ENCODE data around the gene COMP.
"Not testable (repeated sequence)": the region's sequence is repeated elsewhere in the genome, so short reads cannot be mapped to it uniquely, and the experiment has no call there.

The COMP gene

DNA sequence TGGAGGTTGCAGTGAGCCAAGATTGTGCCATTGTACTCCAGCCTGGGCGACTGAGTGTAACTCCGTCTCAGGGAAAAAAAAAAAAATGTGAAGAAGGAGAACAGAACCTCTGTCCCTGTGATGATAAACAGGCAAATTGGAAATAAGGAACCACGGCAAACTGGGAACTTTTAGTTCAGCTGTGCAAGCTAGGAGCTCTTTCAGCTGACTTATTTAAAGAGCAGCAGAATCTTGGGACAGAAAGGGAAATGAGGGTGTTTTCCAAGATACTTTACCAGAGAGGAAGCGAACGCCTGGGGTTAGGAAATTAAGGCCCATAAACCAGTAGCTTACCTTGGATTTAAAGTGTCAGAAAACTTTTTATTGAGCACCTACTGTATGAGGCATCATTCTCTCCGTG, 37.7 kb upstream of the COMP start:
- Histone ChIP-seq H3K9ac (ENCODE audit: low read length) (no peak overlapping the region), H3K27me3 (replicated peaks; ENCODE audit: control insufficient read depth, insufficient read depth, low read length) (no peaks in the 10 kb centered on the region), H3K4me1 (ENCODE audit: control insufficient read depth, insufficient read depth, low read length) (peaks cover 6% of the 10 kb centered on the region), H3K4me3 (ENCODE audit: low read length) (no peak overlapping the region), H3K9me3 (ENCODE audit: control insufficient read depth, low read length) (peaks cover 13% of the 10 kb centered on the region), H3K36me3 (ENCODE audit: control insufficient read depth, insufficient read depth, low read length, severe bottlenecking) (no peaks in the 10 kb centered on the region)
- no peak for DNase-seq (ENCODE audit: low read depth)

DNA sequence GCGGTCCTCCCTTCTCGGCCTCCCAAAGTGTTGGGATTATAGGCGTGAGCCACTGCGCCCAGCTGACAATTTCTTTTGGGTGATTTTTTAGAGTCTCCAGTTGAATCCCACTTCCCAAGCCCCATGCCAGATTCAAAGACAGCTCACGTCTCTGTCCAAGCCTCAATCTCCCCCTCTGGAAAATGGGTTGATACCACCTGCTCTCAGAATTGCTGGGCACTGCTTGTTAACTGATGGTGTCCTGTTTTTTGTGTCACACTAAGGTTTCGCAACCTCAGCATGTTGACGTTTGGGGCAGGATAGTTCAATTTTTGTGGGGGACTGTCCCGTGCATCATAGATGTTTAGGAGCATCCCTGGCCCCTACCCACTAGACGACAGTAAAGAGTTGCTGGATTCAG, 26.5 kb upstream of the COMP start:
- no peaks in the 10 kb centered on the region for H3K9me3 ChIP-seq (ENCODE audit: control insufficient read depth, low read length)
- H3K27me3 ChIP-seq (replicated peaks; ENCODE audit: control insufficient read depth, insufficient read depth, low read length): no peaks in the 10 kb centered on the region
- peaks cover 17% of the 10 kb centered on the region for H3K4me1 ChIP-seq (ENCODE audit: control insufficient read depth, insufficient read depth, low read length)
- H3K36me3 ChIP-seq (ENCODE audit: control insufficient read depth, insufficient read depth, low read length, severe bottlenecking): no peaks in the 10 kb centered on the region
- DNase-seq (ENCODE audit: low read depth): no peak
- no peak overlapping the region for H3K9ac ChIP-seq (ENCODE audit: low read length)
- H3K4me3 ChIP-seq (ENCODE audit: low read length): no peak overlapping the region

- not testable (repeated sequence) for H3K36me3 ChIP-seq (ENCODE audit: control insufficient read depth, insufficient read depth, low read length, severe bottlenecking); DNase-seq (ENCODE audit: low read depth)
- H3K4me1 ChIP-seq (ENCODE audit: control insufficient read depth, insufficient read depth, low read length): peaks cover 17% of the 10 kb centered on the region
Measured at GRCh38 chr19:18816645-18817044, 25.5 kb upstream of the COMP start.

DNA sequence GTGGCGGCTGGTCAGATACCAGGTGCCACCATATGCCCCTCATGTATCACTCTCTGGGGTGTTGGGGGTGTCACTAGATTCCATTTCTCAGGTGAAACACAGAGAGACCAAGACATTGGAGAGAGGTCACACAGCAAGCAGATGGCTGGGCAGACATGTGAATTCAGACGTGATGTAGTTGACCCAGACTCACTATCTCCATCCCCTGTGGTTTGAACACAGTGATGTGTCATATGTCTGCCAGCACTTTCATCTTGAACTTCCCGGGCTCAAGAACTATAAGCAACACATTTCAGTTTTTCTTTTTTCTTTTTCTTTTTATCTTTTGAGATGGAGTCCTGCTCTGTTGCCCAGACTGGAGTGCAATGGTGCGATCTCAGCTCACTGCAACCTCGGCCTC, 24.6 kb upstream of the COMP start:
- Histone ChIP-seq H3K9ac (ENCODE audit: low read length) (no peak overlapping the region), H3K27me3 (replicated peaks; ENCODE audit: control insufficient read depth, insufficient read depth, low read length) (no peaks in the 10 kb centered on the region), H3K36me3 (ENCODE audit: control insufficient read depth, insufficient read depth, low read length, severe bottlenecking) (no peaks in the 10 kb centered on the region), H3K9me3 (ENCODE audit: control insufficient read depth, low read length) (no peaks in the 10 kb centered on the region), H3K4me1 (ENCODE audit: control insufficient read depth, insufficient read depth, low read length) (peaks cover 17% of the 10 kb centered on the region), H3K4me3 (ENCODE audit: low read length) (no peak overlapping the region)
- DNase-seq (ENCODE audit: low read depth): no peak

More at GRCh38 chr19:18816645-18817044, 25.5 kb upstream of the COMP start:
- H3K27me3 ChIP-seq (replicated peaks; ENCODE audit: control insufficient read depth, insufficient read depth, low read length); H3K9ac ChIP-seq (ENCODE audit: low read length); H3K4me3 ChIP-seq (ENCODE audit: low read length); H3K9me3 ChIP-seq (ENCODE audit: control insufficient read depth, low read length): not testable (repeated sequence)

GRCh38 chr19:18814063-18814462, 23.0 kb upstream of the COMP start:
- Histone ChIP-seq H3K9me3 (ENCODE audit: control insufficient read depth, low read length) (no peaks in the 10 kb centered on the region), H3K4me3 (ENCODE audit: low read length) (peak overlapping the region; percentile 12), H3K4me1 (ENCODE audit: control insufficient read depth, insufficient read depth, low read length) (peaks cover 26% of the 10 kb centered on the region), H3K27me3 (replicated peaks; ENCODE audit: control insufficient read depth, insufficient read depth, low read length) (no peaks in the 10 kb centered on the region), H3K36me3 (ENCODE audit: control insufficient read depth, insufficient read depth, low read length, severe bottlenecking) (no peaks in the 10 kb centered on the region), H3K9ac (ENCODE audit: low read length) (peak overlapping the region; percentile 54)
- DNase-seq (ENCODE audit: low read depth): peak; percentile 64

GRCh38 chr19:18811638-18812037, 20.5 kb upstream of the COMP start:
- not testable (repeated sequence) for DNase-seq (ENCODE audit: low read depth); H3K9ac ChIP-seq (ENCODE audit: low read length); H3K36me3 ChIP-seq (ENCODE audit: control insufficient read depth, insufficient read depth, low read length, severe bottlenecking); H3K9me3 ChIP-seq (ENCODE audit: control insufficient read depth, low read length); H3K27me3 ChIP-seq (replicated peaks; ENCODE audit: control insufficient read depth, insufficient read depth, low read length); H3K4me3 ChIP-seq (ENCODE audit: low read length)
- peaks cover 40% of the 10 kb centered on the region for H3K4me1 ChIP-seq (ENCODE audit: control insufficient read depth, insufficient read depth, low read length)

GRCh38 chr19:18809149-18809868, 18.2 kb upstream of the COMP start:
- DNase-seq (ENCODE audit: low read depth): peak; percentile 67
- no peaks in the 10 kb centered on the region for H3K36me3 ChIP-seq (ENCODE audit: control insufficient read depth, insufficient read depth, low read length, severe bottlenecking)
- no peaks in the 10 kb centered on the region for H3K27me3 ChIP-seq (replicated peaks; ENCODE audit: control insufficient read depth, insufficient read depth, low read length)
- no peaks in the 10 kb centered on the region for H3K9me3 ChIP-seq (ENCODE audit: control insufficient read depth, low read length)
- peak overlapping the region; percentile 82 for H3K9ac ChIP-seq (ENCODE audit: low read length)
- peak overlapping the region; percentile 2 for H3K4me3 ChIP-seq (ENCODE audit: low read length)
- peaks cover 36% of the 10 kb centered on the region for H3K4me1 ChIP-seq (ENCODE audit: control insufficient read depth, insufficient read depth, low read length)

DNA sequence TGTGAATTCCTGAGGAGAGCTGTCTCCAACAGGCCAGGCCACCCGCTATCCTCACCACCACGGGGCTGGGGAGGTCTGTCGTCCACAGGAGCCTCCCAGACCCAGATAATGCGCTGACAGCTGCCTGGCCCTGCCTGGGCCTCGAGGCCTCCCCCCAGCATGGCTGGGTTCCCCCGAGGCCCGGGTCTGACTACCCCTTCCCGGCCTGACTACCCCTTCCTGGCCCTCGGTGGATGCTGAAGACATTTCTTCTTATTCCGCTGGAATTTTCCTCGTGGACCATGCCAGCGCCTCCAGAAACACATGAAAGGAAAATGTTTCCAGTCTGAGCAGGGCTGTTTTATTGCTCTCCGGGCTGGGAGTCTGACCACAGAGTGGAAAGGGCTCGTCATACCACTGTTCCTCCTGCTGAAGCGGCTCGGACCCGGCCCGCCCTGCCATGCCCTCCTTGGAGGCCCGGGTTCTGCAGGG, 16.8 kb upstream of the COMP start:
- no peak overlapping the region for H3K4me3 ChIP-seq (ENCODE audit: low read length)
- no peaks in the 10 kb centered on the region for H3K9me3 ChIP-seq (ENCODE audit: control insufficient read depth, low read length)
- H3K27me3 ChIP-seq (replicated peaks; ENCODE audit: control insufficient read depth, insufficient read depth, low read length): no peaks in the 10 kb centered on the region
- H3K36me3 ChIP-seq (ENCODE audit: control insufficient read depth, insufficient read depth, low read length, severe bottlenecking): no peaks in the 10 kb centered on the region
- peaks cover 23% of the 10 kb centered on the region for H3K4me1 ChIP-seq (ENCODE audit: control insufficient read depth, insufficient read depth, low read length)
- no peak for DNase-seq (ENCODE audit: low read depth)
- H3K9ac ChIP-seq (ENCODE audit: low read length): peak overlapping the region; percentile 82

- Histone ChIP-seq H3K4me3 (ENCODE audit: low read length) (no peak overlapping the region), H3K27me3 (replicated peaks; ENCODE audit: control insufficient read depth, insufficient read depth, low read length) (peaks cover 1% of the 10 kb centered on the region), H3K9me3 (ENCODE audit: control insufficient read depth, low read length) (no peaks in the 10 kb centered on the region), H3K4me1 (ENCODE audit: control insufficient read depth, insufficient read depth, low read length) (peaks cover 18% of the 10 kb centered on the region), H3K9ac (ENCODE audit: low read length) (no peak overlapping the region), H3K36me3 (ENCODE audit: control insufficient read depth, insufficient read depth, low read length, severe bottlenecking) (no peaks in the 10 kb centered on the region)
- DNase-seq (ENCODE audit: low read depth): no peak
Measured at GRCh38 chr19:18804643-18805042, 13.5 kb upstream of the COMP start.

DNA sequence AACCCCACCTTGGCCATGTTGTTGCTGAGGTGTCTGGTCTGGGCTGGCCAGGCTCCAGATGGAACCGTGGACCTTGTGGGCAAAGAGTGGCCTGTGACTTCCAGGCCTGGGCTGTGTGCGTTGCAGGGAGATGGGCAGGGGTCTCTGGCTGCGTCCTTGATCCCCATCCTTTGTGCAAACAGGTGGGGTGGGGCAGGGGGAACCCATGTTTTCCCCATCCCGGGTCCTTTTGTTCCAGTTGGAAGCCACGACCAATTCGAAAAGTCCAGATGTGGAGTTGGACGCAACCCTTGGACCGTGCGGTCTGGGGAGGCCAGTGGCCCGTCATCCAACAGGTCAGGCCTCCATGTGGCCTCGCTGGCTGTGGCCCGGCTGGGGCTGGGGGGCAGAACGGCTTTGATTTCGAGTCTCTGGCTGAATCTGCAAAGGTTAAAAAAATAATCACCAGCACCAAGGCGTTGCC, 13.1 kb upstream of the COMP start:
- Histone ChIP-seq H3K36me3 (ENCODE audit: control insufficient read depth, insufficient read depth, low read length, severe bottlenecking) (no peaks in the 10 kb centered on the region), H3K9ac (ENCODE audit: low read length) (no peak overlapping the region), H3K27me3 (replicated peaks; ENCODE audit: control insufficient read depth, insufficient read depth, low read length) (peaks cover 6% of the 10 kb centered on the region), H3K4me1 (ENCODE audit: control insufficient read depth, insufficient read depth, low read length) (peaks cover 16% of the 10 kb centered on the region), H3K4me3 (ENCODE audit: low read length) (no peak overlapping the region), H3K9me3 (ENCODE audit: control insufficient read depth, low read length) (no peaks in the 10 kb centered on the region)
- no peak for DNase-seq (ENCODE audit: low read depth)

DNA sequence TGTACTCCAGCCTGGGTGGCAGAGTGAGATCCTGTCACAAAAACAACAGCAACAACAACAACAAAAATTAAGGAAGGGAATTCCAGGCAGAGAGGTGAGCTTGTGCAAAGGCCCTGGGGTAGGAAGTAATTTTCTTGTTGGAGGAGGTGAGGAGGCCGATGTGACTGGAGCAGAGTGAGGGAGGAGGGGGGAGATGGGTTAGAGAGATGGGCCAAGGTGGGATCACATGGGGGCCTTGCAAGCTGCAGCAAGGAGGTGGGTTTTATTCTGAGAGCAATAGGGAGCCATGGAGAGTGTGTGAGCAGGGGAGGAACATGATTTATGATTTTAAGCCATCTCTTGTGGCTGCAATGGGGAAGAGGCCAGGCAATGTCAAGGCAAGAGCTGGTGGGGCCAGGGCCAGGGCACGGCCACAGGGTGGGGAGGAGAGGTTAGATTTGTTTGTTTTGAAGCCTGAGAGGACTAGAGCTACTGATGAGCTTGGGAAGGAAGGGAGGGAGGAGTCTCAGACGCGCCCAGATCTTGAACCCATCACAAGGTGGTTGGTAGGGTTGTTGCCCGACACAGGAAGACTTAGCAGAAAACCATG, 12.5 kb upstream of the COMP start:
- DNase-seq (ENCODE audit: low read depth): no peak
- H3K27me3 ChIP-seq (replicated peaks; ENCODE audit: control insufficient read depth, insufficient read depth, low read length): peaks cover 9% of the 10 kb centered on the region

More for the DNA sequence above, 12.5 kb upstream of the COMP start:
- Histone ChIP-seq H3K9ac (ENCODE audit: low read length) (no peak overlapping the region), H3K4me1 (ENCODE audit: control insufficient read depth, insufficient read depth, low read length) (peaks cover 11% of the 10 kb centered on the region), H3K36me3 (ENCODE audit: control insufficient read depth, insufficient read depth, low read length, severe bottlenecking) (no peaks in the 10 kb centered on the region), H3K4me3 (ENCODE audit: low read length) (no peak overlapping the region), H3K9me3 (ENCODE audit: control insufficient read depth, low read length) (no peaks in the 10 kb centered on the region)

All from adipocyte (in vitro differentiated cells).